Activated naive CD8-positive, alpha-beta T cell treated with anti-CD3 and anti-CD28 coated beads for 36 hours (primary cell): Measurements from ENCODE around the gene SLCO1B1. TPM values are rescaled to one million over a fixed set of nuclear protein-coding genes. Genes with fewer than 3 reads are reported as not detected.
"Not testable (repeated sequence)": the region's sequence is repeated elsewhere in the genome, so short reads cannot be mapped to it uniquely, and the experiment has no call there.

Experiments
- DNase-seq: peaks from one replicate; pipeline ENCODE4 v3.0.0; 2021
- H3K27ac Mint-ChIP-seq: one replicate; pipeline ENCODE4 v1.8.0; 2022; ENCODE audit warnings: mild to moderate bottlenecking, moderate library complexity, mixed read lengths
- H3K27me3 Mint-ChIP-seq: one replicate; pipeline ENCODE4 v1.8.0; 2022; ENCODE audit warnings: mild to moderate bottlenecking, mixed read lengths
- H3K36me3 Mint-ChIP-seq: one replicate; pipeline ENCODE4 v1.8.0; 2021; ENCODE audit warnings: mild to moderate bottlenecking, mixed read lengths
- H3K4me1 Mint-ChIP-seq: one replicate; pipeline ENCODE4 v1.8.0; 2021; ENCODE audit warnings: mixed read lengths
- H3K4me3 Mint-ChIP-seq: one replicate; pipeline ENCODE4 v1.8.0; 2022; ENCODE audit warnings: mild to moderate bottlenecking, moderate library complexity, mixed read lengths
- H3K9me3 Mint-ChIP-seq: one replicate; pipeline ENCODE4 v1.8.0; 2022; ENCODE audit warnings: mixed read lengths
- total RNA-seq, 2 experiments: library from RNA; stranded (reverse); gene quantifications; one replicate each; pipeline ENCODE4 v1.2.3, GENCODE V29; 2021

Gene SLCO1B1
- not detected for total RNA-seq

GRCh38 chr12:21130998-21131397 is at the start of gene SLCO1B1:
TSS of gene SLCO1B1 (plus strand) at chr12:21131194. CDS start at chr12:21141575, 10,381 bp downstream.
- no peak for DNase-seq
- Mint-ChIP-seq H3K27ac (no peak within 1 kb of the TSS), H3K4me3 (no peak within 1 kb of the TSS), H3K9me3 (peaks cover 3% of the 10 kb centered on the region), H3K4me1 (no peaks in the 10 kb centered on the region), H3K36me3 (no peaks in the 10 kb centered on the region), H3K27me3 (no peaks in the 10 kb centered on the region)

- DNase-seq, H3K9me3 Mint-ChIP-seq, H3K4me3 Mint-ChIP-seq, H3K27ac Mint-ChIP-seq, H3K4me1 Mint-ChIP-seq, H3K27me3 Mint-ChIP-seq, H3K36me3 Mint-ChIP-seq: not testable (repeated sequence)
These were observed 46.2 kb upstream of the SLCO1B1 start for GRCh38 chr12:21084753-21085152.

- Mint-ChIP-seq H3K36me3 (no peaks in the 10 kb centered on the region), H3K27ac (no peak overlapping the region), H3K4me3 (no peak overlapping the region), H3K4me1 (no peaks in the 10 kb centered on the region), H3K9me3 (peaks cover 2% of the 10 kb centered on the region), H3K27me3 (no peaks in the 10 kb centered on the region)
- no peak for DNase-seq
These were observed 19.3 kb upstream of the SLCO1B1 start for GRCh38 chr12:21111732-21112131.

GRCh38 chr12:21113266-21113665 is 17.7 kb upstream of the SLCO1B1 start:
- Mint-ChIP-seq H3K36me3 (no peaks in the 10 kb centered on the region), H3K4me3 (no peak overlapping the region), H3K27me3 (no peaks in the 10 kb centered on the region), H3K4me1 (no peaks in the 10 kb centered on the region), H3K27ac (no peak overlapping the region), H3K9me3 (peaks cover 2% of the 10 kb centered on the region)
- no peak for DNase-seq

- H3K4me3 Mint-ChIP-seq = no peak overlapping the region
- no peak for DNase-seq
These were observed 13.0 kb upstream of the SLCO1B1 start for GRCh38 chr12:21117995-21118394.

GRCh38 chr12:21118760-21119159 is 12.2 kb upstream of the SLCO1B1 start:
- DNase-seq = no peak
- no peaks in the 10 kb centered on the region for H3K36me3 Mint-ChIP-seq
- H3K27me3 Mint-ChIP-seq = no peaks in the 10 kb centered on the region
- no peaks in the 10 kb centered on the region for H3K4me1 Mint-ChIP-seq
- H3K27ac Mint-ChIP-seq = no peak overlapping the region
- no peak overlapping the region for H3K4me3 Mint-ChIP-seq
- no peaks in the 10 kb centered on the region for H3K9me3 Mint-ChIP-seq

More at GRCh38 chr12:21117995-21118394, 13.0 kb upstream of the SLCO1B1 start:
- Mint-ChIP-seq H3K27ac (no peak overlapping the region), H3K9me3 (no peaks in the 10 kb centered on the region), H3K27me3 (no peaks in the 10 kb centered on the region), H3K4me1 (no peaks in the 10 kb centered on the region), H3K36me3 (no peaks in the 10 kb centered on the region)

GRCh38 chr12:21129351-21129750 is 1.6 kb upstream of the SLCO1B1 start:
- Mint-ChIP-seq H3K36me3 (no peaks in the 10 kb centered on the region), H3K27ac (no peak overlapping the region), H3K4me1 (no peaks in the 10 kb centered on the region), H3K9me3 (peaks cover 2% of the 10 kb centered on the region), H3K27me3 (no peaks in the 10 kb centered on the region), H3K4me3 (no peak overlapping the region)
- DNase-seq = no peak

GRCh38 chr12:21129906-21130305 is 1.1 kb upstream of the SLCO1B1 start:
- no peak overlapping the region for H3K27ac Mint-ChIP-seq
- H3K4me1 Mint-ChIP-seq = no peaks in the 10 kb centered on the region
- no peaks in the 10 kb centered on the region for H3K36me3 Mint-ChIP-seq

GRCh38 chr12:21137318-21137999 is 6.5 kb downstream of the SLCO1B1 start:
- not testable (repeated sequence) for H3K4me3 Mint-ChIP-seq, H3K4me1 Mint-ChIP-seq, H3K27me3 Mint-ChIP-seq, H3K9me3 Mint-ChIP-seq, DNase-seq, H3K36me3 Mint-ChIP-seq, H3K27ac Mint-ChIP-seq

More at GRCh38 chr12:21129906-21130305, 1.1 kb upstream of the SLCO1B1 start:
- Mint-ChIP-seq H3K4me3 (no peak overlapping the region), H3K27me3 (no peaks in the 10 kb centered on the region), H3K9me3 (peaks cover 3% of the 10 kb centered on the region)
- DNase-seq = no peak

- Mint-ChIP-seq H3K4me1 (no peaks in the 10 kb centered on the region), H3K27me3 (no peaks in the 10 kb centered on the region), H3K27ac (no peak overlapping the region), H3K9me3 (peaks cover 3% of the 10 kb centered on the region), H3K36me3 (no peaks in the 10 kb centered on the region), H3K4me3 (no peak overlapping the region)
- no peak for DNase-seq
These were observed 7.0 kb downstream of the SLCO1B1 start for GRCh38 chr12:21138016-21138415.

- Mint-ChIP-seq H3K9me3 (peaks cover 8% of the 10 kb centered on the region), H3K4me3 (no peak overlapping the region), H3K36me3 (no peaks in the 10 kb centered on the region), H3K27me3 (no peaks in the 10 kb centered on the region), H3K27ac (no peak overlapping the region), H3K4me1 (no peaks in the 10 kb centered on the region)
- DNase-seq = no peak
These were observed 13.3 kb downstream of the SLCO1B1 start for GRCh38 chr12:21144309-21144708.

GRCh38 chr12:21149861-21150260 is 18.9 kb downstream of the SLCO1B1 start:
- H3K4me1 Mint-ChIP-seq, H3K36me3 Mint-ChIP-seq, H3K27ac Mint-ChIP-seq, DNase-seq, H3K4me3 Mint-ChIP-seq, H3K27me3 Mint-ChIP-seq, H3K9me3 Mint-ChIP-seq: not testable (repeated sequence)

GRCh38 chr12:21151184-21151583 is 20.2 kb downstream of the SLCO1B1 start:
- Mint-ChIP-seq H3K4me1 (no peaks in the 10 kb centered on the region), H3K36me3 (no peaks in the 10 kb centered on the region), H3K4me3 (no peak overlapping the region), H3K27ac (no peak overlapping the region), H3K9me3 (peaks cover 6% of the 10 kb centered on the region), H3K27me3 (no peaks in the 10 kb centered on the region)
- DNase-seq = no peak

GRCh38 chr12:21155522-21156351 is 24.7 kb downstream of the SLCO1B1 start:
- no peak for DNase-seq
- no peaks in the 10 kb centered on the region for H3K27me3 Mint-ChIP-seq
- H3K27ac Mint-ChIP-seq = no peak overlapping the region
- no peaks in the 10 kb centered on the region for H3K9me3 Mint-ChIP-seq
- no peak overlapping the region for H3K4me3 Mint-ChIP-seq
- no peaks in the 10 kb centered on the region for H3K4me1 Mint-ChIP-seq
- H3K36me3 Mint-ChIP-seq = no peaks in the 10 kb centered on the region

- H3K27ac Mint-ChIP-seq = no peak overlapping the region
- H3K27me3 Mint-ChIP-seq = peaks cover 3% of the 10 kb centered on the region
- H3K4me1 Mint-ChIP-seq = no peaks in the 10 kb centered on the region
- DNase-seq = no peak
- H3K4me3 Mint-ChIP-seq = no peak overlapping the region
- no peaks in the 10 kb centered on the region for H3K36me3 Mint-ChIP-seq
- H3K9me3 Mint-ChIP-seq = peaks cover 9% of the 10 kb centered on the region
These were observed 34.1 kb downstream of the SLCO1B1 start for GRCh38 chr12:21165048-21165447.
